ENCODE results near the gene ARHGAP33.
A peak's percentile ranks its signal among the peaks of the same experiment; 100 is the strongest.

Gene ARHGAP33

DNA sequence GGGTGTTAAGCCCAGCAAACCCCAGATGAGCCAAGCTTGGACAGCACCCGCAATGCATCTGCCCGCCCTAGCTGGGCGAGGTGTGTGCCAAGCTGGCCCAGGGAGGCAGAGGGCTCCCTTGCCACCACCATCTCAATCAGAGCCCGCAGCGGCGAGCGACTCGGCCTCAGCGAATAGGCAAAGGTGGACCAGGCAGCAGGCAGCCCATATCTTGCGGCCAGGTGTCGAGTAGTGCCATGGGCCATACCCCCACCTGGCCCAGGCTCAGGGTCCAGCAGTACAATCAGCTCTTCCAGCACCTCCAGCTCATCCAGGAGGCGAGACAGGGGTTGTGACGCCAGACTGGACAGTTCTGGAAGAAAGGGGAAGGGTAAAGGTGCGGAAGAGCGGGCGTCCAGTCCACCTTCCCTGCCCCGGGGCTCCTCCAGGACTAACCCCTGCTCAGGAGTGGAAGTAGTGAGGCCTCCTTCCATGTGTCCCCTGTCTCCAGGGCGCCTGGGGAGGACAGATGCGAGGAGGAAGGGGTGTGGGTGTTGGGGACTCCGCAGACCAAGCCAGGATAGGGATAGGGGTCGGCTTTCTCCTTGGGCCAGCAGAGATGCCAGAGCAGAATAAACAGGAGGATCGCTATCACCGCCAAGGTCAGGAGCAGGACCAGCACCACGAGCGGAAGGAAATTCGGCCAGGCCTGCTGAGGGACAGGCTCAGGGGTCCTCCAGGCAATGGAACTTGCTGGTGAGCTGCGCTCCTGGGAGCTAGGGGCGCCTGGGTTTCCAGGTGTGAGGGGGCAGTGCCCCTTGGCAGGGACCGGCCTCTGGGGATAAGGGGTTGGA lies 35.9 kb upstream of the ARHGAP33 start:
- DNase-seq (ENCODE audit: low spot score), result no peak

DNA sequence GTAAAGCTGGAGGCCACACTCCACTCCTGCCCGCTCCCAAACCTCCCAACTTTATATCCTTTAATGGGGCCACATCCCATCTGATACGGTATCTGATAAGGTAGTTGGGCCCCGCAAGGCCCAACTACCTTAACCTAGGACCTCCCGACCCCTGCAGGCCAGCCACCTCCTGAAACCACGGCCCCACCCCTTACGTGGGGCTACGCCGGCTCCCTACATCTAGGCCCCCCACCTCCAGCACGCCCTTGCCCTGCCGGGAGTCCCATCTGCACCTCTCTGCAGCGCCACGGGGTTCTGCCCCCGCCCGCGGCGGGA lies 35.3 kb upstream of the ARHGAP33 start:
- DNase-seq (ENCODE audit: low spot score), result no peak

DNA sequence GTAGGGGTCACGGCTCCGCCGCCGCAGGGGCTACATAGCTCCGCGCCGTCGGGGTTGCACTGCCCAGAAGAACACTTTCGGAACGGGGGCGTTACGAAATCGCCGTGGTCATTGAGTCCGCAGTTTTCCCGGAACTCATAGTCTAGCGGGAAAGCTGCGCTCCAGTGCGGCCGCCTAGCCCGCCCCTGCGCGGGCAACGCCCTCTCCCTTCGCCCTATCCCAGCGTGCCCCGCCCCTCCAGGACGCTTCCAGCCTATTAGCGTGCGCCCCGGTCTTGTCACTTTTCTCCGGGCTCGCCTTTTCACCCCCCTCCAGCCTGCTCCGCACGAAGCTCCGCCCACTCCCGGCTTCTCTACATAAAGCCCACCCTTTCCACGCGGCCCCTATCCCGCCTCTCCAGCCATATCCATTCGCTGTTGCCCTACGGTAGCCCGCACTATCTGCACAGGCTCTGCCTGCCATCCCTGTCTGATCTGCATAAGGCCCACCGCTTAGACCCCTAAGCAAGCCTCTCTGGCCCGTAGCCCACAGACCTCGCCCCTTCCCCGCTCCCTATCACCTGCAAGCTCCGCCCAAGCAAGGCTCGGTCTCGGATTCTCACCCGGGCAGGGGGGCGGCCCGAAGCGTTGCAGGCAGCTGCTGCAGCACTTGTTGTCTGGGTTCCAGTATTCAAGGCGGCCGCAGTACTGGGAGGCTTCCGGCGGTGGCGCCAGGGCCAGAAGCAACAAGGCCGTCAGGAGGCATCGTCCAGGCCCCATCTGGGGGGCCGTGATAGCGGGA lies 34.8 kb upstream of the ARHGAP33 start:
- DNase-seq (ENCODE audit: low spot score), result peak; percentile 99

DNA sequence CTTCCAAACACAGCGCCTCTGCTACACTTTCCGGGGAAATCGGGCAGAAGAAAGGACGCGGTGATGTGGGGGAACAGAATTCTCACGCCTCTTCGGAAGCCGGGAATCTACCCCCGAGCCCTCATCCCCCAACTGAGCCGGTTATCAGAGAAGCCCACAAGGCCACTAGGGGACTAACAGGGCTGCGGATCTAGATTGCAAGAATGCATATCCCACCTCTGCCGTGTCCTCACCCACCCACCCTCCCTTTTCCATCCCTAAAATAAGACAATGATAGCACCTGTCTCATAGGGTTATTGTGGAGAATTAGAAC lies 34.2 kb upstream of the ARHGAP33 start:
- DNase-seq (ENCODE audit: low spot score), result no peak

DNA sequence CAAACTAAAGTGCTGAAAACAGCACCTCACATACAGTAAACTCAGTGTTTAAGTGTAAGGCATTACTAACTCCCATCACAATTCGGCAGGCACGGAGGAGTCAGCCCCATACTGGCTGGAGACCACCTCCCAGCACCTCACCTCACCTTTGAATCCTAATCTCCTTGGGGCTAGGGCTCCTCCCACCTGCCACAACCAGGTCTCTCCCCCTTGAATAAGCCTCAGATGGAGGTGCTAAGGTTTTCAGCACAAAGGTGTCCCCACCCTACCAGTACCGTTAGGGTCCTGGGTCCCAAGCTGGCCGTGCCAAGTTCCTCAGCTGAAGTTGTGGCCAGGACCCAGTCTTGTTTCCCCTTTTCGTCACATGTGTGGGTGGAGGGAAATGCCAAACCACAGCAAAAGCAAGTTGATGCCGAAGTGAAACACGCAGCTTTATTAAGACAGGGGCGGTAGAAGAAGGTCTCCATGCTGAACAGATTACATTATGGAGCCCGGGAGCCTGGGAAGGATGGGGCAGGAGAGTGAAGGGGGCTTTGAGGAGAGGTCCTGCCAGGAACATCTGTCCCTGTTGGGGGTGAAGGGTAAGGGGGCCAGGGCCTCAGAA lies 33.1 kb upstream of the ARHGAP33 start, which contains the start of gene IGFLR1:
IGFLR1 (minus strand) TSS at position 332 of the 604 bp plus-strand sequence. CDS start 1,272 bp downstream, outside the sequence.
- DNase-seq (ENCODE audit: low spot score), result peak; percentile 70

DNA sequence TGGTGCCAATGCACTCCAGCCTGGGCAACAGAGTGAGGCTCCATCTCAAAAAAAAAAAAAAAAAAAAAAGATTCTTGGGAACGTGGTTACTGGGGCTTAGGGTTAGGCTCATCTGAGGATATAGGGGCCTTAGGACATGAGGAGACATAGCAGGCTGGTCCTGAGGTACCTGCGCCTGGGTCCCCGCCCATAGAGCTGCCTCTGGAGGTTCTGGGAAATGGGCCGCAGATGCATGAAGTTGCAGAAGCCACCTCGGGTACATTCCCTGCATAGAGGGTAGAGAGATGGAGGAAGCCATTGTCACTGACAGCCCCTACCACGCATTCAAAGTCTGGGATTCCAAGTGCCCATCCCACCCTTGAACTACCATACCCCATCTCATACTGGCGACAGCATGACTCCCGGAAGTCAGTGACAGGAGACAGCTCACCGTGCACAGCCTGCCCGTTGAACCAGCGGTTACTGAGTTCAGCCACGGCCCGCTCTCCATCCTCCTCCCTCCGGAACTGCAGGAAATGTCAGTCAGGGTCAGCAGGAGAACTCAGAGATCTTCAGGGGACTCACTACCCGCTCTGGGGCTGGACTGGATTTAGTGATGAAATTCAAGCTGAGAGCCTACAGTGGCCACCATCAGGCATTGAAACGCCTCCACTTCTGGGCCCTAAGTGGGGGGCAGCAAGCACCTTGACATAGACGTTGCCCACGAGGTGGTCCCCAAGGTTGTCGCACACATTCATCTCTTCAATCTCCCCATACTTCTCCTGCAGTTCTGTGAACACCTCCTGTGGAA lies 31.5 kb upstream of the ARHGAP33 start:
- no peak for DNase-seq (ENCODE audit: low spot score)

DNA sequence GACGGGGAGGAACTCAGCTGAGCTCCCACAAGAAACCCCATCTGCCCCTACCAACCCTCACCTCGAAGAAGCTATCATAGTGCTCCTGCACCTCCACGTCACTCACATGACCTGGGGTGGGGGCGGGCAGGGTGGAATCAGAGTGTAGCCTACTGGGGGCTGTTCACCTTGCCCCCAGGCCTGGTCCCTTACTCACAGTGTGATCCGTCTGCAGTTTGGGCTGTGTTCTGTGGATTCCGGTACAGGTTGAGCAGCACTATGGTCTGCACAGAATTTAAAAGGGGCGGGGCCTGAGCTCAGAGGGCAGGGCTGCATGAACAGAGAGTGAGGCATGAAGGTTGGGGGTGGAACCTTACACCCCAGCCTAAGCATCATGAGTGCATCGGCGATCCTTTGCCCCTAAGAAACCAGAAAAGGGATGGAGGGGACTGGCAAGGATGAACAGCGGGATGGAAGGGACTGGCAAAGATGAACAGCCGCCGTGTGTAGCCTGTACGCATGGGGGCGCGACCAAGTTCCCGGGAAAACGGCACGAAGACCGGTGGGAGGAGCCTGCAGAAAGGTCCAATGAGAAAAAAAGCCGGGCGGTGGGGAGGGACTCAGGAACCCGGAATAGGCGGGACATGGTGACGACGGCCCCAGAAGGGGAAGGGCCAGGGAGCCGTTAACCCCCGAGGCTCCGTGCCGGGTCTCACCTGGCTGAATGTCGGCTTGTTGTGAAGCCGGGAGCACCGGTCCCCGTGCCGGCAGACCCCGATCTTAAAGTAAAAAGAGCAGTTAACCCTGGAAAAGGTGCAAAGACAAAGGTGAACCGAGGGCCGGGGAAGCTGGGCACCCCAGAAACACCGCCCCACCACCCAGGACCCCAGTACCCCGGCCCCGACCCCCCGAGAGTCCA lies 30.7 kb upstream of the ARHGAP33 start:
- DNase-seq (ENCODE audit: low spot score), result peak; percentile 97

DNA sequence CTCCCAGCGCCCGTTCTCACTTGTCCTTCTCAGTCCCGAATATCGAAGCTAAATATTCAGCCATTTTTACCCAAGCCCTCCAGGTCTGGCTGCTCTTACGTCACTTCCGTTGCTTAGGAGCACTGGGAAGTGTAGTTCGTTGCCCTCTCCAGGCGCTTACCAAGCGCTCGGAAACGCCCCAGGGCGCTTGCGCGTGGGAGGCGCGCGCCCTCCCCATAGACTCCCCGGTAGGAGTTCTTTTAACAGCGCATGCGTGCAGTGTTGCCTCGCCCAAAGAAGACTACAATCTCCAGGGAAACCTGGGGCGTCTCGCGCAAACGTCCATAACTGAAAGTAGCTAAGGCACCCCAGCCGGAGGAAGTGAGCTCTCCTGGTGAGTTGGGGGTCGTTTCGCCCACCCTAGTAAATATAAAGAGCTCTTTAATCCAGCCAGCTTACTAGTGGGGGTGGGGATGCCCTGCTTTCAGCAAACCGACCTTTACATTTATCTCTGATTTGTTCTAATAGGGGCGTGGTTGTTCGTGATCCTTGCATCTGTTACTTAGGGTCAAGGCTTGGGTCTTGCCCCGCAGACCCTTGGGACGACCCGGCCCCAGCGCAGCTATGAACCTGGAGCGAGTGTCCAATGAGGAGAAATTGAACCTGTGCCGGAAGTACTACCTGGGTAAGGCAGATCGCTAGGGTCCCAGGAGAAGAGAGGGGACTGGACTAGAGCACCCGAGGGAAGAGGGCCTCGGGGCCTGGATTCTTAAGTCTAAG lies 29.9 kb upstream of the ARHGAP33 start, which contains the start of the genes PSENEN and U2AF1L4:
PSENEN (plus strand) TSS at position 324 of the 759 bp plus-strand sequence; CDS start at position 604, 280 bp downstream.
U2AF1L4 (minus strand) TSS at position 91 of the 759 bp plus-strand sequence; CDS start at position 64, 27 bp downstream.
- peak; percentile 99 for DNase-seq (ENCODE audit: low spot score)

DNA sequence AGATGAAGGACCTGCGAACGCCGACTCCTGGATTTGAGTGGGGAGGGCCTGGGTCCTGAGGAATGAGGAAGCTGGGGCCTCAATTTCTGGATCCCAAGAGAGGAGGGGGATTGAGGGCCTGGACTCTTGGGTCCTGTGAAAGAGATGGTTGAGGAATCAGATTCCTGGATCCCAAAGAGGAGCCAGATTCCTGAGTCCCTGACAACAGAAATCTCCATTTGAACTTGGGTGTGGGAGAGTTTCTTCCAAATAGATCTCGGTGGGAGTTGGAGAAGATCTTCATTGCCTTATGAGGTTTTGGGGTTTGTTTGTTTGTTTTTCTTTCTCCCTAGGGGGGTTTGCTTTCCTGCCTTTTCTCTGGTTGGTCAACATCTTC lies 29.3 kb upstream of the ARHGAP33 start:
- DNase-seq (ENCODE audit: low spot score), result no peak

DNA sequence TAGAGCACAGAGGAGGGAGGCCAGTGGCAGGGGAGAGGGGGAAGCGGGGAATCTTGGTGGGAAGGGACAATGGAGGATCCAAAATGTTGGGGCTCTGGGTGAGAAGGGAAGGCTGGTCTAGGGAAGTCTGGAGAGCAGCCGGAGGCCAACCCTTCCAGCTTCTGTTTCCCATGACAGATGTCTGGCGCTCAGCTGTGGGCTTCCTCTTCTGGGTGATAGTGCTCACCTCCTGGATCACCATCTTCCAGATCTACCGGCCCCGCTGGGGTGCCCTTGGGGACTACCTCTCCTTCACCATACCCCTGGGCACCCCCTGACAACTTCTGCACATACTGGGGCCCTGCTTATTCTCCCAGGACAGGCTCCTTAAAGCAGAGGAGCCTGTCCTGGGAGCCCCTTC lies 28.8 kb upstream of the ARHGAP33 start:
- no peak for DNase-seq (ENCODE audit: low spot score)

DNA sequence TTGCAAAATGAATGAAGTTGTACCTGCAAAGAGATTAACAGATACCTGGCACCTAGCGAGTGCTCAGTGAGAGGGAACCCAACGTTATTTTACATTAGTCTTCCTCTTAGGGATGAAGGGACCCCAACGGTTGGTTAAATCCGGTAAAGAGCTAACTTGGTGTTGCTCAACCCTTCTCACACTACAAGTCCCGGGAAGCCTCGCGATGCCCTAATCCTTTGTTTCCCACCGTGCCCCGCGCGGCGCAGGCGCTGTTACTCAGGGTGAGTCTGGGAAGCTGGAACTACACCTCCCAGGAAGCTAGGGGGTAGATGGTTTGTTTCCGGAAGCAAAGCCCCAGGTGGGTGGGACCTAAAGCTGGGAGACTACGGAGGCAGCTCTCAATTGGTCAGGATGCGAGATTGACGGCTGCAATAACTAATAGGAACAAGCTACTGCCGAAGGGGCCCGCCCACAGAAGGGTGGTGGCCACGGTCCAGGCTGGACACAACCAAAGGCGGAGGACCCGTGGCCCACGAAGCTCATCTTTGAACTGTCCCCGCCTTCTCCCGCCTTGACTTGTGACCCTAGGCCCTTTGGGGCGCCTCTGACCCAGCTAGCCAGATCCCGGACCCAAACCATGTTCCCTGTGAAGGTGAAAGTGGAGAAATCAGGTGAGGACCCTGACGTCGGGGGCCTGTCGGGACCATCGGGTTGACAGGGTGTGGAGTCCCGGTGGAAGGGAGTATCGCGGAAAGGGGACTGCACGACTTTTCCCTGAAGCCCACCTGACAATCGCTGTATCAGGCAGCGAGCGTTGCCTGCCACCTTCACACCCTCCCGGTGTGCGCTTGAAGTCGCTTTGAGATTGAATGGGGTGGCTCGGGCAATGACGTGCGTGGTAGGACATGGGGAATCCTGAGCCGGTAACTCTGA lies 27.0 kb upstream of the ARHGAP33 start, which contains the start of gene LIN37:
LIN37 (plus strand) TSS at position 471 of the 915 bp plus-strand sequence; CDS start at position 620, 149 bp downstream.
- peak; percentile 100 for DNase-seq (ENCODE audit: low spot score)

DNA sequence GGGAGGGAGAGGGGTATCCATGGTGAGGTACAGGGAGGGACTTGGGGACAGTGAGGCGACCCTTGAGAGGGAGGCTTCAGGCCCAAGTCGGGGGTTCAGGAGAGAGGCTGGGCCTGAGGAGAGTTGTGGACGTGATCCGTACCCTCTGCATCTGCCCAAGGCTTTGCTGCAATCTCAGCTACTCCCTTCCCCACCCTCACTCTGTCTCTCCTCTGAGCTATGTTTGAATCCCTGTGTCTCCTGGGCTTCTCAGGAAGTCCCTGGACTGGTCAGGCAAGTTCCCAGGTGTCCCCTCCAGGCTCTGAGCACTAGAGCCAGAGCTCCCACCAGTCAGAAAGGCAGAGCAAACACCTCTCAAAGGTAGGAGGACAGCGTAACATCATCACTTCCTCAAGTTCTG lies 25.2 kb upstream of the ARHGAP33 start:
- no peak for DNase-seq (ENCODE audit: low spot score)

DNA sequence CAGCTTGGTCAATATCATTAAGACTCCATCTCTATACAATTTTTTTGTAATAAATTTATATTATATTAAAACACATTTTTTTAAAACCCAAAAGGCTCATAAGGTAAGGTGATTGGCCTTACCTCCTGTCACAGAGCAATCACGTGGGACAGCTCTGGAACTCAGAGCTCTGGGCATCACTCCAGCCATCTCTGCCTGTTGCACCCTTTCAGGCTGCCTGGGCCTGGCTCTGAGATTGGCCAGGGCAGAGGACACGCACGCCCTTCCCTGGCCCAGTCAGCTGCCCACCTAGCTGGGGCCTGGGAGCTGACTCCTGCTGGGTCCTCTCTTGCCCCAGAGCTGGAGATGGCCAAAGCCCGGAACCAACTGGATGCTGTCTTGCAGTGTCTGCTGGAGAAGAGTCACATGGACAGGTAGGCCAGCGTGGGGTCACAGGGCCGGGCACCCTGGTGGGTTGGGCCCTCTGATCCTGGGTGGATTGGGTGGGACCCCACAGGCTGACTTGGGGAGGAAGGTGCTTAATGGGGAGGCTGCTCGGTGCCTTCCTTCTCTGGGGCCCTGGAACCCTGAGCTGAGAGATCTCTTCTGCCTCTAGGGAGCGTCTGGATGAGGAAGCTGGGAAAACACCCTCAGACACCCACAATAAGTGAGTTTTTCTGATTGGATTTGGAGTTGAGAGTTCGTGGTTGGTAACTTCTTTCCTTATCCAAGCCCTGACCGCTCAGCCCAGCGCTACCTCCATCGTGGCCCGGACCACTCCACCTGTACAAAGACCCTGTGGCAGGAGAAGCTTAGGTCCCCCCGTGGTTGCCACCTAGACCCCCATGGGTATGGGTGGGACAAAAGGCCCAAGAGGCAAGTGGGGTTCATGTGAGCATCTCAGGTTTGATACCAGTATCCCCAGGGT lies 23.3 kb upstream of the ARHGAP33 start:
- no peak for DNase-seq (ENCODE audit: low spot score)

DNA sequence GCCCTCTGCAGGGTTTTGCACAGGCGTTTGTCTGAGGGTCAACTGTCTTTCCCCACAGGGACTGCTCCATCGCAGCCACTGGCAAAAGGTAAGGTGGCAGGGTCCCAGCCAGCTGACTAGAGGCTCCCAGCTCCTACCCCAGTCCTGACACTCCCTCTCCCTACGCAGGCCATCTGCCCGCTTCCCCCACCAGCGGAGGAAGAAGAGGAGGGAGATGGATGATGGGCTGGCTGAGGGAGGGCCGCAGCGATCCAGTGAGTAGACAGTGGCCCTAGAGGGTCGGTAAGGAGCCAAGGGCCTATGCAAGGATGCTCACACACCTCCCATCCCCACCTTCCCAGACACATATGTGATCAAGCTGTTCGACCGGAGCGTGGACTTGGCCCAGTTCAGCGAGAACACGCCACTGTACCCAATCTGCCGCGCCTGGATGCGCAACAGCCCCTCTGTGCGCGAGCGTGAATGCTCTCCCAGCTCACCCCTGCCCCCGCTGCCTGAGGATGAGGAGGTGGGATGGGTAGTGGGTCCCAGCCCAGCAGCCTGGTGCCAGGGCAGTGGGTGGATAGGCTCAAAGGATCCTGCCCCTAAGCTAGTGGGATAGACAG lies 22.5 kb upstream of the ARHGAP33 start:
- no peak for DNase-seq (ENCODE audit: low spot score)

DNA sequence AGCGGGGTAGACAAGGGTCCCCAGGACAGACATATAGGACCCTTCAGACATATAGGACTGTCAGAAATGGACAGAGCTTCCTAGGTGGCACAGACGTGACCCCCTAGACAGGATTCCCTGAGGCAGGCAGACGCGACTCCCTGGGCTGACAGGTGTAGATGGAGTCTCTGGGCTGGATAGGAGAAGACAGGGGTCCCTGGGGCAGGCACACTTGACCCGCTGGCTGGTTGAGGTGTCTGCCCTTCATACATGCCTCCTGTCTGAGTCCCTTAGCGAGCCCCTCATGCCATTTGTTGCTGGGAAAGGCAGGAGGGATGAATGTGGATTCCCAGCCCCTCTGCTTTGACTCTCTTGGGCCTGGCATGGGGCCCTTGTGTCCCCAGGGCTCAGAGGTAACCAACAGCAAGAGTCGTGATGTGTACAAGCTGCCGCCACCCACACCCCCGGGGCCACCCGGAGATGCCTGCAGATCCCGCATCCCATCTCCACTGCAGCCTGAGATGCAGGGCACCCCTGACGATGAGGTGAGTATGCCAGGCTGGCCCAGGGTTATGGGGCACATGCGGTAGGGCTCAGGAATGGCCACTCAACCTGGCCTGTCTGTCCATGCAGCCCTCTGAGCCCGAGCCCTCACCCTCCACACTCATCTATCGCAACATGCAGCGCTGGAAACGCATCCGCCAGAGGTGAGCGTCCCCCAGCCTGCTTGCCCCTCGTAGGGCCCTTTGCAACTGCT lies 21.6 kb upstream of the ARHGAP33 start:
- no peak for DNase-seq (ENCODE audit: low spot score)

DNA sequence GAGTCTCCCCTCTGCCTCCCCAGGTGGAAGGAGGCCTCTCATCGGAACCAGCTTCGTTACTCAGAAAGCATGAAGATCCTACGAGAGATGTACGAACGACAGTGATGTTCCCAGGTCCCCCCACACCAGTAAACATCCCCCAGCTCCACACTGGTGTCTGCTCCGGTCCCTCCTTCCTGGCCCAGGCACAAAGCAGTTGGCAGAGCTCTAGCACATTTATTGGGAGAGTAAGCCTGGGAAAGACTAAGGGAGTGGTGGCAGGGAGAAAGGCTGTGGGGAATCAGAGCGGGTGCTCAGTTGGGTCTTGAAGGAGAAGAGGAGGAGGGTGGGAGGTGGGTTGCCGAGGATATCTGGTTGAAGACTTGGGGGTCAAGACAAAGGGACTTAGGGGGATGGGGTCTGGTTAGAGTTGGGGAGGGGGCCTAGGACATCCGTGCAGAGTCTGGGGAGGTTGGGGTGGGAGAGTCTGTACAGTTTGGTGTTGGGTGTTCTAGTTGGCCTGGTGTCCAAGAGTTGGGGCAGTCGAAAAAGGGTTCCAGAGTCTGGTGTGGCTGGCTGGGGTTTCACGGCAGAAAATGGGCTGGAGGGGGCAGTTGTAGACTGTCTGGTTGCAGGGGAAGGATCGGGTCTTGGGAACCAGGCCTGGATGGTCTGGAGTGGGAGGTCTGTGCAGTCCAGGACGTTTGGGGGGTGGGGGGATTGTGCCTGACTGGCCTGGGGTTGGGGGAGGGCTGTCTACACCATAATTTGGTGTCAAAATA lies 20.8 kb upstream of the ARHGAP33 start:
- no peak for DNase-seq (ENCODE audit: low spot score)
